GOT3 (cell line): ENCODE data around the gene CTDNEP1.

Source experiments
- DNase-seq: peaks from one replicate; lab custom pipeline; 2025; ENCODE audit warnings: mixed read lengths; lab: John Stamatoyannopoulos, UW

Gene CTDNEP1

DNA sequence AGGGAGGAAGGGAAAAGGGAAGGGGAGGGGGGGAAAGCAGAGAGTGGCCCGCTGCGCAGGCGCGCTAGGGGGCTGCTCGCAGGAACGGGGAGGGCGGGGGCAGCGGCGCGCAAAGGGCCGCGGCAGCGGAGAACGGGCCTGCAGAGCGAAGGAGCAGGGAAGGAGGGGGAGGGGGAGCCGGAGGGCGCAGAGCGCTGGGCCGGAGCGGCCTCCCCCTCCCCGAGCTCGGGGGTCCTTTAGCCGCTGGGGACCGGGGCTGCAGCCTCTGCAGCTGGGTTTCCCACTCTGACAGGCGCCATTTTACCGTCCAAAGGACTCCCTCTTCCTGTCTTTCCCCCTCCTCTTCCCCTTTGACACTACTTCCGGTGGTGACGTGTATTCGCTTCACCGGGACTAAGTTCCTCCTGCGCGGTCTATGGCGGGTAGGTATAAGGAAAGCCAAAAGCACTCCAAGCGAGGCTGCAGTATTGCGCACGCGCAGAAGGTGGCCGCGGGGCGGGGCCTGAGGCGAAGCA is at the start of gene CTDNEP1:
Gene CTDNEP1 (minus strand): TSS at position 74 of the 515 bp plus-strand sequence. CDS start 438 bp downstream, outside the sequence.
- DNase-seq, result peak; percentile 93

DNA sequence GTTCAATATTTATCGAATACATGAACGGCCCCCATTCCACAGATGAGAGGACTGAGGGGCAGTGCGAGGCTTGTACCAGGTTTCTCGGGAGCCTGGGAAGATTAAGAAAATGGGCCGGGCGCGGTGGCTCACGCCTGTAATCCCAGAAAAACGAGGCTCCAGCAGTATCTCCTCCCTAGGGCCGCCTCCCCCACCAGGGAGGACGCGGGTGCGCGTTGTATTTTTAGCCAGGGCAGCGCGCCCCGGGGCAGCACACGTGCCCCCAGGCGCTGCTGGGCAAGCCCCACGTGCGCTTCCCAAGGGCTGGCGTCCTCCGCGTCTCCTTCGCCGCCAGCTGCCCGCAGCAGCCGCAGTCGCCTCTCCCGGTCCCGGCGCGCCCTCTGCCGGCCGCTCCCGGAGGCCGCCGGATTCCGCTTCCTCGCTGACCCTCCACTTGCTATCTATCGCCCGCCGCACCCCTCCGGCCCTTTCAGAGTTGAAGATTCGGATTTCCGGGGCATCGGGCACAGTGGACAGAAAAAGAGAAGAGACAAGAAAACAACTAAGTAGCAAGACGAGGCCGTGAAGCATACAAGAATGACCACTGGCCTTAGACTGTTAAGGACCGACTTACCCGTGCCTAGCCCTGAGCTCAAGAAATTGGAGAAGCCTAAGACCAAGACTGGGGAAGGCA is 44.8 kb upstream of the CTDNEP1 start:
- peak; percentile 58 for DNase-seq

DNA sequence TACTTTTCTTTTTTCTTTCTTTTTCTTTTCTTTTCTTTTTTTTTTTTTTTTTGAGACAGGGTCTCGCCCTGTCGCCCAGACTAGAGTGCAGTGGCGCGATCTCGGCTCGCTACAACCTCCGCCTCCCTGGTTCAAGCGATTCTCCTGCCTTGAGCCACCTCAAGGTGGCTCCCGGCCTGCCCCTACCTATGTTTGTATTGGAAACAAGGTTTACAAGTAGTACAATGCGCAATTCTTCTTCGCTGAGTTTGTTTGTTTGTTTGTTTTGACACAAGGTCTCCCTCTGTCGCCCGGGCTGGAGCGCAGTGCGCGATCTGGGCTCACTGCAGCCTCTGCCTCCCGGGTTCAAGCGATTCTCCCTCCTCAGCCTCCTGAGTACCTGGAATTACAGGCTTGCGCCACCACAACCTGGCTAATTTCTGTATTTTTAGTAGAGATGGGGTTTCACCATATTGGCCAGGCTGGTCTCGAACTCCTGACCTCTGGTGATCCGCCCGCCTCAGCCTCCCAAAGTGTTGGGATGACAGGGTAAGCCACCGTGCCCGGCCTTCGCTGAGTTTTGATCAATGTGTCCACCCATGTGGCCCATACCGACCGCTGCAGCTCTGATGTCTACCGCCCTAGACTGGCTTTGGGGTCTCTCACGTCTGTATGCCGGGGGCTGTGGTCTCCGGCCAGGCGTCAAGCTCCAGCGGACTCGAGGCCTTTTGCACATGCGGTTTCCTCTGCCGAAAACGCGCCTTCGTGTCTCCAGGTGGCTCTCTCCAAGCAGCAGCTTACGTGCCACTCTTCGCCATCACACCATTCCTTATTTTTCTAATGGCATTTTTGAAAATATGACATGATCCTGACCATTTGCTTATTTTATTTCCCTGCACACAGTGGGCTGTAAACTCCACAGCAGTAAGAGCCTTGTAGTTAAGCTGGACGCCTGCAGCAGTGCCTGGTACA is 44.0 kb upstream of the CTDNEP1 start:
- DNase-seq, result no peak

DNA sequence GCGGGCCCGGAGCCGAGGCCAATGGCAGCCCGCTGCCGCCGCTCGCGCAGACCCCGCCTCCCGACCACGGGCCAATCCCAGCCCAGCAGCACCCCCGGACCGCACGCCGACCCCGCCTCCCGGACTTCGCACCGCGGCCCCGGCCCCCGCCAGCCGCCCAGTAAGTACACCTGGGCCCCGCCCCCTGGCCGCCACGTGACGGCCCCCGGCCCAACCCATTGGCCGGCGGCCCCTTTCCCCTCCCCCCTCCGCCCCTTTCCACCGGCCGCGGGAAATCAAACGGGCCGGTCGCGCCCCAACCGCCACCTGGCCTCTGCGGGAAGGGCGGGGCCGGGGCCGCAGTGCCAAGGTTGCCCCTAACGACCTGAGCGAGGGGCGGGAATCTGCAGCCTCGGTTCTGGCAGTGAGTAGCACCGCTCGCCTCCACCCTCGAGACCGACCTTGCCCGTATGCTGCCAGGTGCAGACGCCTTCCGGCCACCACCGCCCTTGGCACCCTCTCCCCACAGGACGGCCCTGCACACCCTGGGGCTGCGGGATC is 43.1 kb upstream of the CTDNEP1 start, which contains the start of gene YBX2:
Gene YBX2 (minus strand): TSS at position 26 of the 540 bp plus-strand sequence. CDS start 139 bp downstream, outside the sequence.
- no peak for DNase-seq

DNA sequence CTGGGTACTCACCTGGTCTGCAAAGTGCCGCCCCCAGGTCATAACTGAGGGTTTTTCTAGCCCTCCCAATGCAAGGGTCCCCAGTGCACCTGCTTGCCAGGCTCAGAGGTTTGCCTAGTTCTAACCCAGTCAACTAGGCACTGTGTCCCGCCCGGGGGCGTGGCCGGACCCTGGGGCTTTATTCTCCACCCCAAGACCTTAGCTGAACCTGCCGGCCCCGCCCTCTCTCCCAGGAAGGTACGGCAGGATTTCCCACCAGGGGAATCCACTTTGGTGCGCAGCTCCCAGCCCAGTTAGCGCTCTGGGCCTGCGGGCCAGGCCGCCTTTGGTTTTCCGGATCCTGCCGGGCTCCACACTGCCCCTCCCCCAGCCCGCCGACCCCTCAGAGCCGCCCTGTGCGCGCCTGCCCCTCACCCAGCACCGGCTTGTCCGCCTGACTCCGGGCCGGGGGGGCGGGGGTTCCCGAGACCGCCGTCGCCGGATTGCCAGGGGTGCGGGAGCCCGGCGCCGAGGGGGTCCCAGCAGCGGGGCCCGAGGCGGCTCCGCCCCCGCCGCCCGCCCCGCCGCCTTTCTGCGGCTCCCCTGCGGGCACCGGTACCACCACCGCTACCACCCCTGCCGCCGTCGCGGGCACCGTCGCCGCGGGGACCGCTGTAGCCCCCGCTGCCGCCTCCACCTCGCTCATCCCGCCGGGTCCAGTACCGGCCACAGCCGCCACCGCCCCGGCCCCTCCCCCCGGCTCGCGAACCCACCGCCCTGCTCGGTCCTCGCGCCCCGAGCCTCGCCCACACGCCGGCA is 42.5 kb upstream of the CTDNEP1 start:
- DNase-seq, result no peak

DNA sequence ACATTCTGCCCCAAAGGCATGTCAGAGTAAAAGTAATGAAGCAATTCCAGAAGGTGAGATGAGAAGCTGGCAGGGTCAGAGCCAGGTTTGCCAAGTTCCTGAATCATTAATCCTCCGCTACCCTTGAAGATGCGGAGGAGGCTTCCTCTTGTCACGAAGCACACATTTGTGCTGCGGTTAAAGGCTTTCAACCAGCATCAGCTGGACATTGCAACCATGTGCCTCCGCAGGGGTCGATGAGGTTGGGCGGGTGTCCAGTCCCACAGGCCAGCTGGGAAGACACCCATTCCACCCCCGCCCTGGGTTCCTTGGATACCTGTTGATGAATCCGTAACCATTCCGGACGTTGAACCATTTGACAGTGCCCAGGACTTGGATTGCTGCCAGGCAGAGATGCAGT is 41.6 kb upstream of the CTDNEP1 start:
- DNase-seq, result no peak

DNA sequence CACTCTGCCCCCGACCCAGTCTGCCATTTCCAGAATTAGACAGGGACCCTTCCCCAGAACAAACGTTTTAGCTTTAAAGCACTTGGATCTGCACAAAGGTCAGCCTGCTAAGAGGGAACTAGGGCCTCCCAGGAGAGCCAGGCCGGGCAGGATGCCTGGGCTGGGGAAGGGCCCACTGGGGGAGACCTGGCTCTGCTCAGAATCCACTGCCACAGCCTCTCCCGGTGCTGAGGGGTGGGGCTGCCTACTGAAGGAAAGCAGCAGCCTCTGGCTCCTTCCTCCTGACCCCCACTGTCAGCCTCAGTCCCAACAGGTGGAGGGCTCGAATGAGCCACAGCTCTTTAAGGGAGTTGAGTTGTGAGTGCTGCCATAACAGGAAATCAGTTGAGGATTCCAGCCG is 41.2 kb upstream of the CTDNEP1 start:
- no peak for DNase-seq

DNA sequence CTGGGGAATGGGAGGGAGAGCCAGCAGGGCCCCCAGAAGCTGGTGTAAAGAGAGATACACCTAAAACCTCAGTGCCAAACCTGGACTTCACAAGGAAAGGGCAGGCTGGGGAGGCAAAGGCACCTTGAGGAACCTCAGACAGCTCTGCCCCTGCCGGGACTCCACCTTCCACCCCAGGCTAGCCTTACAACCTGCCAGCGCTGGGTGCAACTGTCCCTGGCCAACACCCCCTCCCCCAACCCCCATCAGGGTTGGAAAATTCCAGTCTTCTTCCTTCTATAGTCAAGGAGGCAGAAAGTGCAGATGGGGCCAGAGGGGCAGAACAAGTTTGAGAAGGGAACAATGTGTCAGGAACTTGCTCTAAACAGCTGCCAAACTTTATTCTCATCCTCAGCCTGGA is 40.7 kb upstream of the CTDNEP1 start:
- no peak for DNase-seq

DNA sequence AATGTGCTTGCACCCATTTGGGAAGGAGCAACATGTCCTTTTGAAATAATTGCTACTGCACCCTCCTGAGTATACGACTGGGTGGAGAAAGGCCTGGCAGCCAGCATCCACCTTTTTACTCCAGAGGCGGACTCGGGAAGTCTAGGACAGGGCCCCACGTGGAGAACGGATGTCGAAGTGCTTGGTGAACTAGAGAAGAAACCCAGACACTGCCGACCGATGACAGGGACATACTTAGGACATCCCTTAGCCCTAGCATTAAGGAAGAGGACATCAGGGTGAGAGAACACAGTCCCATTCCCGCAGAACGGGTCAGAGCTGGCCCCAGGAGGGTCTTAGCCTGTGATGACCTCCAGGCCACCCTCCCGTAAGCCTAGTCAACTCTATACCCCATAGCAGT is 39.2 kb upstream of the CTDNEP1 start:
- DNase-seq, result no peak

DNA sequence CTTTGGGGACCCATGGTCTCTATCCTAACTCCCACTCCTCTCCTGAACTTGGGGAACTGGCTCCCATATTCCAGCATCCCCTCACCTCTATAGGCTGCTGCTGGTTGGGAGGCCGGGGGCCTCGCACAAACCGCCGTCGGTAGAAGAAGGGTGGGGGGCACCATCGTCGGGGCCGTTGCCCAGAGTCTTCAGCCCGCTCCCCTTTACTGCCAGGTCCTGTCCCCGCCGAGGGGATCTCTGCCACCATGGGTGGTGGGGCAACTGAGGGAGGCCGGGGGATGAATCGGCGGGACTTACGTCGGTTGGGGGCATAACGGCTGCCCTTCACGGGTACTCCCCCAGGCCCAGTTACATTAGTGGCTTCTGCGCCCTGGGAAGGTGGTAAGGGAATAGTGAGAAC is 38.6 kb upstream of the CTDNEP1 start:
- no peak for DNase-seq

DNA sequence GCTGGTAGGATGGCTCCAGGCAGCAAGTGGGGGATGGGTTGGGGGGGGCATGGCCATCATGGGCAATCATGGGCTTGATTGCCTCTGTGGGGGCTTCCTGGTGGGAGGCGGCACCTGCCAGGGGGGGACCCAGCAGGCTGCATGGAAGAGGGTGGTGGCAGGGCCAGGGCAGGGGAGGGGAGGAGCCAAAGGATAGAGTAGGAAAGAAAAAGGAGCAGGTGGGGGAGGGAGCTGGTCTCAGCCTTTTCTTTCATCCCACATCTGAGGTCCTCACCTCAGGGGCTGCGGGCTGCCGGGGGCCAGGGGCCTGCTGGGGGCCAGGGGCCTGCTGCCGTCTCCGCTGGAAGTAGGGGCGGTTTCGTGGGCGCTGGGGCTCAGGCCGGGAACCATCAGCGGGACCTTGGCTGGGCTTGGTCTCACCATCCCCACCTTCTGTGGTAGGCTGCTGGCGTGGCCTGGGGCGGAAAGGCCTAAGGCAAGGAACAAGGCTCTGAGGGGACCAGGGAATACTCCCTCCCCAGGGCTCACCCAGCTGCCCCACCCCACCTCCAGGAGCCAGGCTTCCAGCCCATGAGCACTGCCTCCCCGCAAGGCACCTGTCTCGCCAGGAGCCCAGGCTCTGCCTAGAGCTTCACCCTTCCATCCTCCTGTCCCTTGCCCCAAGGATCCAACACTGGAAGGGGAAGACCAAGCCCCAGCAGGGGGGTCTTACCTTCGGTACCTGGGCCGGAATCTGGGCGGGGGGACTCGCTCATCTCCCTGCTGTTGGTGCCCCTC is 37.9 kb upstream of the CTDNEP1 start:
- no peak for DNase-seq

DNA sequence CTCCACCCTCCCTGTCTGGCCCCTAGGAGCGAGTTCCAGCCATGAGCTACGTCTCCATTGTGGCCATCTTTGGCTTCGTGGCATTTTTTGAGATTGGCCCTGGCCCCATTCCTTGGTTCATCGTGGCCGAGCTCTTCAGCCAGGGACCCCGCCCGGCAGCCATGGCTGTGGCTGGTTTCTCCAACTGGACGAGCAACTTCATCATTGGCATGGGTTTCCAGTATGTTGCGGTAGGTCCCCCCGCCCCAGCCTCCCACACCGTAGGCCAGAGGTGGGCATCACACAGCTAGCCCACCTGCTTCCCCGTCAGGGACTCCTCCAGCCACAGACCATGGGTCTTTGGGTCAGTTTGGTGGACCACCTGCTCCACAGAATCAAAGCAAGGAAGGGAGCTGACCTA is 34.1 kb upstream of the CTDNEP1 start:
- DNase-seq, result no peak

DNA sequence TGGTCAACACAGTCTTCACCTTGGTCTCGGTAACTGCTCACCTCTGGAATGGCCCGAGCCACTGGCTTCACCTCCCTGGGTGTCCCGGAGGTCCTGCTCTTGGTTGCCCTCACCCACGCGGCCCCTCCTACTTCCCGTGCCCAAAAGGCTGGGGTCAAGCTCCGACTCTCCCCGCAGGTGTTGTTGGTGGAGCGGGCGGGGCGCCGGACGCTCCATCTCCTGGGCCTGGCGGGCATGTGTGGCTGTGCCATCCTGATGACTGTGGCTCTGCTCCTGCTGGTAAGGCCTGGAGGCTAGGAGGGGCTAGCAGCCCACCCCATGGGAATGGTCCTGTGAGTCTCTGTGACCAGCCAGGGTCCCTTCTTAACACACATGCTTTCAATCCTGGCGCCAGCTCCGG is 33.4 kb upstream of the CTDNEP1 start:
- no peak for DNase-seq

DNA sequence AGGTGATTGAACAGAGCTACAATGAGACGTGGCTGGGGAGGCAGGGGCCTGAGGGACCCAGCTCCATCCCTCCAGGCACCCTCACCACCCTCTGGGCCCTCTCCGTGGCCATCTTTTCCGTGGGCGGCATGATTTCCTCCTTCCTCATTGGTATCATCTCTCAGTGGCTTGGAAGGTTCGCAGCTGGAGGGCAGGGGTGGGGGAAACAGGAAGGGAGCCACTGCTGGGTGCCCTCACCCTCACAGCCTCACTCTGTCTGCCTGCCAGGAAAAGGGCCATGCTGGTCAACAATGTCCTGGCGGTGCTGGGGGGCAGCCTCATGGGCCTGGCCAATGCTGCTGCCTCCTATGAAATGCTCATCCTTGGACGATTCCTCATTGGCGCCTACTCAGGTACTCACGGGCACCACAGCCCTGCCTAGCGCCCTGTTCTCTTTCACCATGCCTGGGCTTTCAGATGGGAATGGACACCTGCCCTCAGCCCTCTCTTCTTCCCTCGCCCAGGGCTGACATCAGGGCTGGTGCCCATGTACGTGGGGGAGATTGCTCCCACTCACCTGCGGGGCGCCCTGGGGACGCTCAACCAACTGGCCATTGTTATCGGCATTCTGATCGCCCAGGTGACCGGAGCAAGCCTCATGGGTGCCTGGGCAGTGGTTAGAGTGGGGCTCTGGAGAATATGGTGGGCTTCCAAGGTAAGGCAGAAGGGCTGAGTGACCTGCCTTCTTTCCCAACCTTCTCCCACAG is 32.1 kb upstream of the CTDNEP1 start:
- no peak for DNase-seq

DNA sequence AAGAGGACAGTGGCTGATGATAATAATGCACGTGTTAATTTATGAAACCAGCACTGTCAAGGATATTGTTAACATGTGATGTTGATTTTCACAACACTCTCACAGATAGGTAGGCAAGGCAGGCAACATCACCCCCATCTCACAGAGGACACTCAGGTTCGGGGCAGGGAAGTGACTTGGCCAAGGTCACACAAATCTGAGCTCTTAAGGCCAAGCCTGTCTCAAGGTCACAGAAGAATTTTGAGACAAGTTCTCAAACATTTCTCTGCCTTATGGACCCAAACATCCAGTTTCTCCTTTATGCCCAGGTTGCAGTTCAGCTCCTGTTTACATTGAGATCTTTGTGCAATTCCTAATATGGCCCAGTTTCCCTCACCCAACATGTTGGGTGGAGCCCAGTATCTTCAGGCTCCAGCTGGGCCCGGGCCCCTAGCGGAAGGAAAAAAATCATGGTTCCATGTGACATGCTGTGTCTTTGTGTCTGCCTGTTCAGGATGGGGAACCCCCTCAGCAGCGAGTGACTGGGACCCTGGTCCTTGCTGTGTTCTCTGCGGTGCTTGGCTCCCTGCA is 31.3 kb upstream of the CTDNEP1 start:
- no peak for DNase-seq

DNA sequence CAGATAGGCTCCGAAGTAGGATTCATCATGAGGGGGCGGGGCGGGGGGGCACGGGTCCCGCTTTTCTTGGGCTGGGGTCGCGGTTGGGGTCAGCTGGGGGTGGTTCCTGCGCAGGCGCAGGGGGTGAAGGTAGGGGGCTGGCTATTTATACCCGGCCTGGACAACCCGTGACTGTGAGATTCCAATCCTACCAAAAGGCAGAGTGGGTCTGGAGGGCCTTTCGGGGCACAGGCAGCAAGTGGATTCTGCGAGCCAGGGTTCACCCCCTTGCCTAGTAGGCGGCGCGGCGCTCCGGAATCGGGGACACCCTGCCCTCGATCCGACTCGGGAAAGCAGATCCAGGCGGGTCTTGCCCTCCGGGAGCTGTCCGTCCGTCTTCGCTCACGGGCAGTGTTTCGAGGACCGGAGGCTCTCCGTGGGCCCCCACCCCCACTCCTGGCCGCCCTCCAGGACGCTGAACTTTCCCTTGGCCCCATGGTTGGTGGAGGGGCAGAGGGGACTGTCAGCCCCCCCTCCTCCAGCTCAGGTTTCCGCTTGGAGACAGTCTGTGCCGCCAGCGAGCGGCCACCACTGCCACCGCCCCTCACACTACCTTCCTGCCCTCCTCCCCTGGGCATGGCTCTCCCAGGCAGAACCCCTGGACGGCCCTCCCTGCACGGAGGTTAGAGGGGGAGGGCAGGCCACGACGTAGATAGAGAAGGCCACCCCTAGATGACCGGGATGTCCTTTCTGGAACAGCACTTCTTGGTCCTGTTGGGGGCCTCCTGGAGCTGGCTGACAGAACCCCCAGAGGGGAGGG is 30.6 kb upstream of the CTDNEP1 start:
- no peak for DNase-seq

DNA sequence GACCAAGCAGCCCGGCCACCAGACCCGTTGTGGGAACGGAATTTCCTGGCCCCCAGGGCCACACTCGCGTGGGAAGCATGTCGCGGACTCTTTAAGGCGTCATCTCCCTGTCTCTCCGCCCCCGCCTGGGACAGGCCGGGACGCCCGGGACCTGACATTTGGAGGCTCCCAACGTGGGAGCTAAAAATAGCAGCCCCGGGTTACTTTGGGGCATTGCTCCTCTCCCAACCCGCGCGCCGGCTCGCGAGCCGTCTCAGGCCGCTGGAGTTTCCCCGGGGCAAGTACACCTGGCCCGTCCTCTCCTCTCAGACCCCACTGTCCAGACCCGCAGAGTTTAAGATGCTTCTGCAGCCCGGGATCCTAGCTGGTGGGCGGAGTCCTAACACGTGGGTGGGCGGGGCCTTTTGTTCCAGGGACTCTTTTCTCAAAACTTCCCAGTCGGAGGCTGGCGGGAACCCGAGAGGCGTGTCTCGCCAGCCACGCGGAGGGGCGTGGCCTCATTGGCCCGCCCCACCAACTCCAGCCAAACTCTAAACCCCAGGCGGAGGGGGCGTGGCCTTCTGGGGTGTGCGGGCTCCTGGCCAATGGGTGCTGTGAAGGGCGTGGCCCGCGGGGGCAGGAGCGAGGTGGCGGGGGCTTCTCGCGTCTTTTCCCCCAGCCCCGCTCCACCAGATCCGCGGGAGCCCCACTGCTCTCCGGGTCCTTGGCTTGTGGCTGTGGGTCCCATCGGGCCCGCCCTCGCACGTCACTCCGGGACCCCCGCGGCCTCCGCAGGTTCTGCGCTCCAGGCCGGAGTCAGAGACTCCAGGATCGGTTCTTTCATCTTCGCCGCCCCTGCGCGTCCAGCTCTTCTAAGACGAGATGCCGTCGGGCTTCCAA is 29.8 kb upstream of the CTDNEP1 start, which contains the start of gene SLC2A4:
Gene SLC2A4 (plus strand): TSS at position 645 of the 879 bp plus-strand sequence. CDS start 217 bp downstream, at position 862.
- peak; percentile 65 for DNase-seq
